ENCODE data around the gene FRY.

DNA sequence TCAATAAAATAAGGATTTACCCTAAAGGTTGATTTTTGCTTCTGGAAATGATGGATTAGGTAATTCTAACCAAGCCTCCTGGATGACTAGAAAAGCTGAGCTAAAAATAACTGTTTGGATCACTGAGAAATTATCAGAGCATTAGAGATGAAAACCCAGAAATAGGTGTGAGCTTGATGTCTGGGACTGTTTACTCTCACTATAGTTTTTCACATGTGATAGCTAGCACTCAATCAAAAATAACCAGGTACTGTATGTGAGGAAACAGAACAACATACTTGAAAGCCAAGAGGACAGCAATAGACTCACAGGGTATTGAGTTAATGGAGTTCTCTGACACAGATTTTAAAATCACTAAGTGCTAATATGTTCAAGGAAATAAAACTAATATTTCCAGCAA is 274.1 kb downstream of the FRY start:
- TF ChIP-seq, protein P1, sequence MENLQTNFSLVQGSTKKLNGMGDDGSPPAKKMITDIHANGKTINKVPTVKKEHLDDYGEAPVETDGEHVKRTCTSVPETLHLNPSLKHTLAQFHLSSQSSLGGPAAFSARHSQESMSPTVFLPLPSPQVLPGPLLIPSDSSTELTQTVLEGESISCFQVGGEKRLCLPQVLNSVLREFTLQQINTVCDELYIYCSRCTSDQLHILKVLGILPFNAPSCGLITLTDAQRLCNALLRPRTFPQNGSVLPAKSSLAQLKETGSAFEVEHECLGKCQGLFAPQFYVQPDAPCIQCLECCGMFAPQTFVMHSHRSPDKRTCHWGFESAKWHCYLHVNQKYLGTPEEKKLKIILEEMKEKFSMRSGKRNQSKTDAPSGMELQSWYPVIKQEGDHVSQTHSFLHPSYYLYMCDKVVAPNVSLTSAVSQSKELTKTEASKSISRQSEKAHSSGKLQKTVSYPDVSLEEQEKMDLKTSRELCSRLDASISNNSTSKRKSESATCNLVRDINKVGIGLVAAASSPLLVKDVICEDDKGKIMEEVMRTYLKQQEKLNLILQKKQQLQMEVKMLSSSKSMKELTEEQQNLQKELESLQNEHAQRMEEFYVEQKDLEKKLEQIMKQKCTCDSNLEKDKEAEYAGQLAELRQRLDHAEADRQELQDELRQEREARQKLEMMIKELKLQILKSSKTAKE (IDR thresholded peaks at IDR 0.05; ENCODE audit: low read depth, poor library complexity, severe bottlenecking), result no peak
- TF ChIP-seq CTCF (IDR thresholded peaks at IDR 0.05 in 2 of 3, conservative IDR thresholded peaks at IDR 0.05 in 1 of 3; ENCODE audit: control insufficient read depth in 2 of 3, extremely low read depth in 1 of 3, insufficient read depth in 1 of 3, low read depth in 3 of 3, low read length in 3 of 3) (no peak), RCOR1 (conservative IDR thresholded peaks at IDR 0.05; ENCODE audit: low read depth, low read length) (no peak), POLR2AphosphoS5 (IDR thresholded peaks at IDR 0.05; ENCODE audit: low read length) (no peak)
- TF ChIP-seq, protein P2, sequence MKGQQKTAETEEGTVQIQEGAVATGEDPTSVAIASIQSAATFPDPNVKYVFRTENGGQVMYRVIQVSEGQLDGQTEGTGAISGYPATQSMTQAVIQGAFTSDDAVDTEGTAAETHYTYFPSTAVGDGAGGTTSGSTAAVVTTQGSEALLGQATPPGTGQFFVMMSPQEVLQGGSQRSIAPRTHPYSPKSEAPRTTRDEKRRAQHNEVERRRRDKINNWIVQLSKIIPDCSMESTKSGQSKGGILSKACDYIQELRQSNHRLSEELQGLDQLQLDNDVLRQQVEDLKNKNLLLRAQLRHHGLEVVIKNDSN (IDR thresholded peaks at IDR 0.05; ENCODE audit: borderline replicate concordance, extremely low read length, insufficient read depth, low read depth, low read length), result no peak
